CD4-positive, alpha-beta T cell treated with Interleukin-21 for 1 hour (primary cell): ENCODE measurements around the gene SPATA1.
"Not testable (repeated sequence)": the region's sequence is repeated elsewhere in the genome, so short reads cannot be mapped to it uniquely, and the experiment has no call there.

Experiments used
- DNase-seq: peaks from one replicate; pipeline ENCODE4 v3.0.0-alpha.2; 2020

The SPATA1 gene

GRCh38 chr1:84510165-84510564 is 4.0 kb downstream of the SPATA1 start:
- DNase-seq, result no peak

- no peak for DNase-seq
Measured at GRCh38 chr1:84510668-84511067, 4.5 kb downstream of the SPATA1 start.

- DNase-seq, result no peak
Measured at GRCh38 chr1:84524590-84524989, 18.4 kb downstream of the SPATA1 start.

GRCh38 chr1:84525779-84526178 is 19.6 kb downstream of the SPATA1 start:
- no peak for DNase-seq

GRCh38 chr1:84538599-84538998 is 32.4 kb downstream of the SPATA1 start:
- DNase-seq, result no peak

GRCh38 chr1:84539972-84540371 is 33.8 kb downstream of the SPATA1 start:
- no peak for DNase-seq

GRCh38 chr1:84540759-84541158 is 34.6 kb downstream of the SPATA1 start:
- DNase-seq, result no peak

- DNase-seq, result peak; percentile 5
Measured at GRCh38 chr1:84541679-84542078, 35.5 kb downstream of the SPATA1 start.

- no peak for DNase-seq
Measured at GRCh38 chr1:84550826-84551225, 44.6 kb downstream of the SPATA1 start.

GRCh38 chr1:84569216-84569615 is 63.0 kb downstream of the SPATA1 start:
- no peak for DNase-seq

GRCh38 chr1:84570436-84571149 is 64.4 kb downstream of the SPATA1 start:
- DNase-seq, result no peak

- no peak for DNase-seq
Measured at GRCh38 chr1:84571150-84571535, 65.0 kb downstream of the SPATA1 start.

- DNase-seq, result peak; percentile 27
Measured at GRCh38 chr1:84573481-84573966, 67.3 kb downstream of the SPATA1 start.

GRCh38 chr1:84573967-84574842 is 68.0 kb downstream of the SPATA1 start, which contains the start of gene CTBS:
CTBS (minus strand) TSS chr1:84574440; CDS start chr1:84574415, 25 bp downstream.
- DNase-seq, result peak; percentile 90

GRCh38 chr1:84574936-84575335 is 68.8 kb downstream of the SPATA1 start:
- no peak for DNase-seq

GRCh38 chr1:84581648-84582047 is 75.5 kb downstream of the SPATA1 start:
- DNase-seq, result no peak

GRCh38 chr1:84582802-84583587 is 76.8 kb downstream of the SPATA1 start:
- no peak for DNase-seq

GRCh38 chr1:84583648-84584047 is 77.5 kb downstream of the SPATA1 start:
- no peak for DNase-seq

- no peak for DNase-seq
Measured at GRCh38 chr1:84584126-84584525, 77.9 kb downstream of the SPATA1 start.

GRCh38 chr1:84585803-84586202 is 79.6 kb downstream of the SPATA1 start:
- no peak for DNase-seq

GRCh38 chr1:84587099-84587498 is 80.9 kb downstream of the SPATA1 start:
- DNase-seq, result no peak

- DNase-seq, result not testable (repeated sequence)
Measured at GRCh38 chr1:84594959-84595358, 88.8 kb downstream of the SPATA1 start.

- DNase-seq, result no peak
Measured at GRCh38 chr1:84597011-84597410, 90.8 kb downstream of the SPATA1 start.
